CD14-positive monocyte (primary cell): ENCODE data around the gene NDRG4. TPM values are rescaled to one million over a fixed set of nuclear protein-coding genes. Genes with fewer than 3 reads are reported as not detected.
A peak's percentile ranks its signal among the peaks of the same experiment; 100 is the strongest.

Experiments
- DNase-seq, 3 donors: peaks; one replicate each; pipeline ENCODE4 v3.0.0-alpha.2; 2011 to 2022
- H2AFZ ChIP-seq: 2 replicates; pipeline ENCODE4 v1.6.0; 2012; ENCODE audit warnings: mild to moderate bottlenecking, low read depth, low read length, inconsistent platforms; ENCODE audit not compliant: insufficient read depth, poor library complexity, severe bottlenecking
- H3K27ac ChIP-seq, 2 donors: 1 replicate in 1 of 2; 2 replicates in 1 of 2; pipeline ENCODE4 v1.5.1; 2012 to 2013; ENCODE audit warnings: low read length in 2 of 2, control low read depth in 1 of 2, inconsistent platforms in 1 of 2, low read depth in 1 of 2, mild to moderate bottlenecking in 1 of 2
- H3K27me3 ChIP-seq, 2 donors: one replicate each; pipeline versions ENCODE4 v1.6.0 to v1.6.1; 2011 to 2013; ENCODE audit warnings: low read length in 2 of 2; ENCODE audit not compliant: control insufficient read depth in 2 of 2, insufficient read depth in 2 of 2
- H3K36me3 ChIP-seq, 2 donors: replicated peaks in 1 of 2; 1 replicate in 1 of 2; 2 replicates in 1 of 2; pipeline versions ENCODE4 v1.5.1 to v1.6.1; 2012 to 2013; ENCODE audit warnings: low read length in 2 of 2, control low read depth in 1 of 2, inconsistent platforms in 1 of 2, mild to moderate bottlenecking in 1 of 2; ENCODE audit not compliant: insufficient read depth in 2 of 2, control insufficient read depth in 1 of 2
- H3K4me1 ChIP-seq, 2 donors: 1 replicate in 1 of 2; 2 replicates in 1 of 2; pipeline versions ENCODE4 v1.5.1 to v1.6.1; 2012 to 2013; ENCODE audit warnings: low read length in 2 of 2, control low read depth in 1 of 2, inconsistent platforms in 1 of 2, mild to moderate bottlenecking in 1 of 2, moderate library complexity in 1 of 2; ENCODE audit not compliant: insufficient read depth in 2 of 2, control insufficient read depth in 1 of 2
- H3K4me2 ChIP-seq: replicated peaks from 2 replicates; pipeline ENCODE3; 2012; ENCODE audit warnings: low read length, moderate library complexity, mild to moderate bottlenecking; ENCODE audit not compliant: poor library complexity, severe bottlenecking; ENCODE audit errors: extremely low read depth
- H3K4me3 ChIP-seq, 3 experiments: fragments of 200-600 bp in 1 of 3; sonication (generic) in 1 of 3; replicated peaks in 1 of 3; 1 replicate in 2 of 3; 2 replicates in 1 of 3; pipeline ENCODE4 v1.5.1; 2011 to 2013; ENCODE audit warnings: low read length in 3 of 3, mild to moderate bottlenecking in 3 of 3, control low read depth in 2 of 3, low read depth in 2 of 3, inconsistent platforms in 1 of 3, moderate library complexity in 1 of 3
- H3K79me2 ChIP-seq: 2 replicates; pipeline ENCODE4 v1.6.0; 2012; ENCODE audit warnings: mild to moderate bottlenecking, control low read depth, inconsistent platforms, low read length, moderate library complexity; ENCODE audit not compliant: insufficient read depth
- H3K9ac ChIP-seq: 2 replicates; pipeline ENCODE4 v1.6.0; 2017; ENCODE audit warnings: low read length, mild to moderate bottlenecking; ENCODE audit not compliant: insufficient read depth, poor library complexity, severe bottlenecking
- H3K9me3 ChIP-seq, 2 donors: replicated peaks in 1 of 2; 1 replicate in 1 of 2; 2 replicates in 1 of 2; pipeline versions ENCODE4 v1.5.1 to v1.6.1; 2012 to 2013; ENCODE audit warnings: low read length in 2 of 2, control low read depth in 1 of 2; ENCODE audit not compliant: control insufficient read depth in 1 of 2, insufficient read depth in 1 of 2
- H4K20me1 ChIP-seq: 2 replicates; pipeline ENCODE4 v1.6.0; 2012; ENCODE audit warnings: mild to moderate bottlenecking, low read length, control low read depth, moderate library complexity; ENCODE audit not compliant: insufficient read depth
- H3K27ac Mint-ChIP-seq, 7 donors: one replicate each; pipeline ENCODE4 v1.8.0; 2020; ENCODE audit warnings: mild to moderate bottlenecking in 7 of 7, mixed read lengths in 7 of 7, moderate library complexity in 6 of 7, inconsistent platforms in 2 of 7
- H3K27me3 Mint-ChIP-seq, 3 donors: one replicate each; pipeline ENCODE4 v1.8.0; 2021 to 2022; ENCODE audit warnings: low read depth in 3 of 3, mild to moderate bottlenecking in 3 of 3, mixed read lengths in 3 of 3, moderate library complexity in 3 of 3, inconsistent platforms in 1 of 3
- H3K36me3 Mint-ChIP-seq, 2 donors: one replicate each; pipeline ENCODE4 v1.8.0; 2020; ENCODE audit warnings: mixed read lengths in 2 of 2, inconsistent platforms in 1 of 2, mild to moderate bottlenecking in 1 of 2
- H3K4me1 Mint-ChIP-seq: one replicate; pipeline ENCODE4 v1.8.0; 2020; ENCODE audit warnings: mild to moderate bottlenecking, mixed read lengths
- H3K4me3 Mint-ChIP-seq, 2 donors: one replicate each; pipeline ENCODE4 v1.8.0; 2020; ENCODE audit warnings: mild to moderate bottlenecking in 2 of 2, mixed read lengths in 2 of 2, moderate library complexity in 1 of 2
- H3K9me3 Mint-ChIP-seq, 7 donors: one replicate each; pipeline ENCODE4 v1.8.0; 2020 to 2022; ENCODE audit warnings: mixed read lengths in 7 of 7, mild to moderate bottlenecking in 6 of 7, moderate library complexity in 6 of 7, inconsistent platforms in 2 of 7
- WGBS: methylation state at CpG from one replicate; pipeline ENCODE4 v1.1.5; 2013; ENCODE audit warnings: missing lambda C conversion rate; ENCODE audit not compliant: insufficient coverage; 5-methylcytosine and 5-hydroxymethylcytosine counted together
- intact Hi-C, 2 donors: fragments of 100-400 bp; cut with micrococcal nuclease; formaldehyde crosslinking; loops; one replicate each; pipeline versions ENCODE4 v1.15.0 to v1.15.1; 2023
- polyA plus RNA-seq, 3 donors: library from polyadenylated mRNA; depleted of rRNA in 1 of 3; unstranded in 2 of 3; stranded (reverse) in 1 of 3; fragments of 300-500 nt in 2 of 3; fragments of >200 nt in 1 of 3; fragmentation: Illumina TruSeq in 2 of 3; gene quantifications; 1 replicate in 2 of 3; 2 replicates in 1 of 3; pipeline ENCODE4 v1.2.3, GENCODE V29; 2012 to 2021
- TF ChIP-seq, protein P1 (sequence below): fragments of 200-600 bp; IDR thresholded peaks from one replicate; pipeline ENCODE4 v1.8.0; 2022; ENCODE audit warnings: antibody characterized with exemption, mild to moderate bottlenecking

Gene NDRG4
- polyA plus RNA-seq, 3 donors, result not detected

DNA sequence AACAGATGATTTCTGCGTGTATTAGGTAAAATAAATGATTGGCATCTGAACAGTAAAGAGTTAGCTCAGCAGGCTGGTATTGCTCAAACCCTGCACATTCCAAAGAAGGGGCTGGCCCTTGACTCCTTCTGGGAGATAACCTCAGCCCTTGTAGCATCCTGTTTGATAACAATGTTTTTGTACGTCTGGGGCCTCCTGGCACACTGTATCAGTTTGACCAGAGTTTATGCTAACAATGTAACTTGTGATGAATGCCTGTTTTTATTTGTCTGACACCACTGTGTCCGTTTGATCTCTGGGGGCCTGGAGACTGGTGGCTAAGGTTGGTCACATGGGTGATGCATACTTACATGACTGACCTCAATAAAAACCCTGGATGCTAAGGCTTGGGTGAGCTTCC is 43.8 kb upstream of the NDRG4 start:
- peaks cover 14% of the 10 kb centered on the region for H3K4me1 Mint-ChIP-seq
- H3K36me3 Mint-ChIP-seq, result no peaks in the 10 kb centered on the region
- H3K27me3 Mint-ChIP-seq, result peaks cover 23 to 60% (median 30%) of the 10 kb centered on the region in 3 donors
- TF ChIP-seq, protein P1, sequence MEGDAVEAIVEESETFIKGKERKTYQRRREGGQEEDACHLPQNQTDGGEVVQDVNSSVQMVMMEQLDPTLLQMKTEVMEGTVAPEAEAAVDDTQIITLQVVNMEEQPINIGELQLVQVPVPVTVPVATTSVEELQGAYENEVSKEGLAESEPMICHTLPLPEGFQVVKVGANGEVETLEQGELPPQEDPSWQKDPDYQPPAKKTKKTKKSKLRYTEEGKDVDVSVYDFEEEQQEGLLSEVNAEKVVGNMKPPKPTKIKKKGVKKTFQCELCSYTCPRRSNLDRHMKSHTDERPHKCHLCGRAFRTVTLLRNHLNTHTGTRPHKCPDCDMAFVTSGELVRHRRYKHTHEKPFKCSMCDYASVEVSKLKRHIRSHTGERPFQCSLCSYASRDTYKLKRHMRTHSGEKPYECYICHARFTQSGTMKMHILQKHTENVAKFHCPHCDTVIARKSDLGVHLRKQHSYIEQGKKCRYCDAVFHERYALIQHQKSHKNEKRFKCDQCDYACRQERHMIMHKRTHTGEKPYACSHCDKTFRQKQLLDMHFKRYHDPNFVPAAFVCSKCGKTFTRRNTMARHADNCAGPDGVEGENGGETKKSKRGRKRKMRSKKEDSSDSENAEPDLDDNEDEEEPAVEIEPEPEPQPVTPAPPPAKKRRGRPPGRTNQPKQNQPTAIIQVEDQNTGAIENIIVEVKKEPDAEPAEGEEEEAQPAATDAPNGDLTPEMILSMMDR, result no peak
- Histone ChIP-seq H3K79me2 (no peaks in the 10 kb centered on the region), H2AFZ (no peak overlapping the region), H3K9me3 (no peaks in the 10 kb centered on the region), H3K9ac (no peak overlapping the region), H3K27ac (no peak overlapping the region), H3K36me3 (no peaks in the 10 kb centered on the region), H3K27me3 (peaks cover 0 to 13% of the 10 kb centered on the region in 2 donors), H3K4me2 (no peak overlapping the region), H3K4me1 (no peaks in the 10 kb centered on the region), H3K4me3 (no peak overlapping the region), H4K20me1 (no peaks in the 10 kb centered on the region)
- 60% methylated on average over 1 of the region's 3 CpGs for WGBS
- DNase-seq, result no peak
- intact Hi-C loops, result no loop called here
- H3K9me3 Mint-ChIP-seq, result peaks cover 0 to 1% (median 0%) of the 10 kb centered on the region in 7 donors
- H3K4me3 Mint-ChIP-seq, result no peak overlapping the region
- H3K27ac Mint-ChIP-seq, result no peak overlapping the region

DNA sequence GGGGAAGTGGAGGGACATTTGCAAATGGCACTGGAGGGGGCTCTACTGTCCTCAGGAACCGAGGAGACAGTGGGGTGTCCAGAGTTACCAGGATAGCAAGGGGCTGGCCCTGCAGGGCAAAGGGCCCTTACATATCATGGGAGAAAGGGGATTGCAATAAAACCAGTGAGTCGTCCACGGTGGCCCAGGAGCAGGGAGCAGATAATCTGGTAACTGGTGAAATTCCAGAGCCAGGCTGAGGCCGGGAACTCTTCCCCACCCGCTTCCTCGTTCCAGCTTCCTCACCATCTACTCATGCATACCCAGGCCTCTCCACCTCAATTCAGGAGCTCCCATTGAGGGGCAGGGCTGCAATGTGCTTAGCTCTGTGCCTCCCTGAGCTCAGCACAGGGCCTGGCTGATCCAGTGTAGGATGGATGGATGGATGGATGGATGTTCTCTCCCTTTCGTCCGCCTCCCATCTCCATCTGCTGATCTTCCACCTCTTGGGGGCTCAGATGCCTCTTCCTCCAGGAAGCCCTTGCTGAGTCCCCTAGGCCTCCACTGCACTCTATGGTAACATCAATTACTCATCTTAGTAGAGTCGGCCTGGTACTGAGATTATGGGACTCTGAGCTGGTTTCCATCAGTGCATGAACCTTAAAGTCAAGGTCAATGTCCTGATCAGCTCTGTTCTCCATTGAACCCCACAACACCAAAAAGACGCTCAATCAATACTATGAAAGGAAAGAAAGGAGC is 41.2 kb upstream of the NDRG4 start:
- H3K36me3 ChIP-seq, result no peaks in the 10 kb centered on the region
- H3K27me3 ChIP-seq, result peaks cover 13 to 30% of the 10 kb centered on the region in 2 donors
- H3K4me1 ChIP-seq, result peaks cover 0 to 2% of the 10 kb centered on the region in 2 donors
- intact Hi-C loops, result no loop called here
- peaks cover 40 to 67% (median 42%) of the 10 kb centered on the region in 3 donors for H3K27me3 Mint-ChIP-seq
- no peaks in the 10 kb centered on the region for H3K9me3 ChIP-seq
- no peak for DNase-seq
- no peaks in the 10 kb centered on the region for H4K20me1 ChIP-seq
- no peak overlapping the region for H3K27ac ChIP-seq
- peak overlapping the region in 1 of 2 donors; percentile 60 for H3K4me3 Mint-ChIP-seq
- peaks cover 14% of the 10 kb centered on the region for H3K4me1 Mint-ChIP-seq
- no peak overlapping the region for H2AFZ ChIP-seq
- H3K79me2 ChIP-seq, result no peaks in the 10 kb centered on the region
- H3K4me2 ChIP-seq, result no peak overlapping the region
- H3K9ac ChIP-seq, result no peak overlapping the region
- peaks cover 0 to 5% (median 0%) of the 10 kb centered on the region in 7 donors for H3K9me3 Mint-ChIP-seq
- H3K36me3 Mint-ChIP-seq, result no peaks in the 10 kb centered on the region
- WGBS, result 88% methylated on average over 1 of the region's 10 CpGs
- no peak overlapping the region for H3K4me3 ChIP-seq
- TF ChIP-seq, protein P1, result no peak
- no peak overlapping the region for H3K27ac Mint-ChIP-seq
